Natural killer cell (primary cell): ENCODE results near the gene CSAD. TPM values are rescaled to one million over a fixed set of nuclear protein-coding genes. Genes with fewer than 3 reads are reported as not detected.
"Not testable (repeated sequence)": the region's sequence is repeated elsewhere in the genome, so short reads cannot be mapped to it uniquely, and the experiment has no call there.

Experiments
- ATAC-seq, 3 donors: fragments of 150-1000 bp in 2 of 3; fragments of 200-7000 bp in 1 of 3; cut with Tn5 transposase; 1 replicate in 1 of 3; 2 replicates in 2 of 3; pipeline ENCODE4 v1.10.0; 2021; ENCODE audit warnings: mild to moderate bottlenecking in 2 of 3, moderate library complexity in 2 of 3
- DNase-seq, 2 donors: peaks; one replicate each; pipeline versions ENCODE4 v3.0.0 to v3.0.0-alpha.2; 2013 to 2021; ENCODE audit warnings: mixed read lengths in 1 of 2
- H3K27ac ChIP-seq: one replicate; pipeline ENCODE4 v1.5.1; 2013; ENCODE audit warnings: mild to moderate bottlenecking, low read length
- H3K27me3 ChIP-seq: one replicate; pipeline ENCODE4 v1.6.1; 2013; ENCODE audit warnings: low read length; ENCODE audit not compliant: control insufficient read depth, insufficient read depth
- H3K36me3 ChIP-seq: one replicate; pipeline ENCODE4 v1.6.1; 2013; ENCODE audit warnings: low read length; ENCODE audit not compliant: control insufficient read depth, insufficient read depth
- H3K4me1 ChIP-seq: one replicate; pipeline ENCODE4 v1.6.1; 2013; ENCODE audit warnings: low read length; ENCODE audit not compliant: control insufficient read depth, insufficient read depth
- H3K4me3 ChIP-seq: one replicate; pipeline ENCODE4 v1.5.1; 2013; ENCODE audit warnings: low read length
- H3K9me3 ChIP-seq: one replicate; pipeline ENCODE4 v1.6.1; 2013; ENCODE audit warnings: low read length; ENCODE audit not compliant: control insufficient read depth, insufficient read depth
- H3K27ac Mint-ChIP-seq, 2 donors: one replicate each; pipeline ENCODE4 v1.8.0; 2022; ENCODE audit warnings: mild to moderate bottlenecking in 2 of 2, mixed read lengths in 2 of 2, moderate library complexity in 1 of 2
- H3K27me3 Mint-ChIP-seq, 2 donors: one replicate each; pipeline ENCODE4 v1.8.0; 2022; ENCODE audit warnings: low read depth in 2 of 2, mixed read lengths in 2 of 2
- H3K36me3 Mint-ChIP-seq: one replicate; pipeline ENCODE4 v1.8.0; 2022; ENCODE audit warnings: mixed read lengths
- H3K4me1 Mint-ChIP-seq, 2 donors: one replicate each; pipeline ENCODE4 v1.8.0; 2022; ENCODE audit warnings: mixed read lengths in 2 of 2
- H3K4me3 Mint-ChIP-seq: one replicate; pipeline ENCODE4 v1.8.0; 2022; ENCODE audit warnings: mild to moderate bottlenecking, moderate library complexity, mixed read lengths
- H3K9me3 Mint-ChIP-seq, 2 donors: one replicate each; pipeline ENCODE4 v1.8.0; 2022; ENCODE audit warnings: mixed read lengths in 2 of 2
- CTCF ChIP-seq: fragments of 200-600 bp; IDR thresholded peaks from one replicate; pipeline ENCODE4 v1.8.0; 2022; ENCODE audit warnings: antibody characterized with exemption
- WGBS: methylation state at CpG from one replicate; pipeline ENCODE4 v1.1.7; 2013; ENCODE audit warnings: missing lambda C conversion rate; ENCODE audit not compliant: insufficient coverage; 5-methylcytosine and 5-hydroxymethylcytosine counted together
- intact Hi-C: fragments of 100-400 bp; cut with micrococcal nuclease; formaldehyde crosslinking; loops from one replicate; pipeline ENCODE4 v1.14.2; 2022
- total RNA-seq, 4 donors: library from RNA; stranded (reverse); fragments of 120-200 nt in 1 of 4; gene quantifications; one replicate each; pipeline versions ENCODE4 v1.2.3 to v1.2.4, GENCODE V29; 2013 to 2022

The CSAD gene
- total RNA-seq, 3 donors from 2014 or later (not counting 1 experiment from before 2014, with no cell fraction given), result 50.8 to 54.4 (median 53.0) TPM

DNA sequence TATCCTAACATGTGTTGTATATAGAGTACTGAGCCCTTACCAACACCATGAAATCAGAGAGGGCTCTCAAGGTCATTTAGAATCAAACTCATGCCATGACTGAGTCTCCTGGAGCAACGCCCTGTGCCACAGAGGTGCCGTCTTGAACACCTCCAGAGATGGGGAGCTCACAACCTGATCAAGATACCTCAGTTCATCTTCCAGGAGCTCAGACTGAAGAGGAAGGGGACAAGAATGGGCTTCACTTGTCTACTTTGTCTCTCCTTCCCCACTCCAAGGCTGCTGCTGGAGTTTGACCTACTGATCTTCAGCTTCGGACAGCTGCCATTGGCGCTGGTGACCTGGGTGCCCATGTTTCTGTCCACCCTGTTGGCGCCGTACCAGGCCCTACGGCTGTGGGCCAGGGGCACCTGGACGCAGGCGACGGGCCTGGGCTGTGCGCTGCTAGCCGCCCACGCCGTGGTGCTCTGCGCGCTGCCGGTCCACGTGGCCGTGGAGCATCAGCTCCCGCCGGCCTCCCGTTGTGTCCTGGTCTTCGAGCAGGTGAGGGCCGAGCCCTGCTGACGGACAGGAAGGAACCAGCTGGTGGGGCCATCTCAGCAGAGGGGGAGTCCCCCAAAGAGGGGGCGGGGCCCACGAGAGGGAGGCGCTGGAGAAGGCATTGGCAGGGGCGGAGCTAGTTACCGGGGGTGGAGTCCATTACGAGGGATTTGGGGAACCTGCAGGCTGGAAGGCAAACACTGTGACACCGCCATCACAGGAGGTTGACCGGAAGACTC lies 65.4 kb downstream of the CSAD start:
- Mint-ChIP-seq H3K27me3 (peaks cover 0 to 7% of the 10 kb centered on the region in 2 donors), H3K9me3 (no peaks in the 10 kb centered on the region), H3K36me3 (no peaks in the 10 kb centered on the region), H3K4me3 (no peak overlapping the region), H3K4me1 (no peaks in the 10 kb centered on the region), H3K27ac (no peak overlapping the region)
- ATAC-seq, result no peak
- Histone ChIP-seq H3K4me3 (no peak overlapping the region), H3K4me1 (no peaks in the 10 kb centered on the region), H3K36me3 (no peaks in the 10 kb centered on the region), H3K27ac (no peak overlapping the region), H3K9me3 (no peaks in the 10 kb centered on the region), H3K27me3 (no peaks in the 10 kb centered on the region)
- no peak for DNase-seq
- no peak for TF ChIP-seq CTCF
- 92% methylated on average over 33 of the region's 33 CpGs for WGBS
- intact Hi-C loops, result no loop called here

DNA sequence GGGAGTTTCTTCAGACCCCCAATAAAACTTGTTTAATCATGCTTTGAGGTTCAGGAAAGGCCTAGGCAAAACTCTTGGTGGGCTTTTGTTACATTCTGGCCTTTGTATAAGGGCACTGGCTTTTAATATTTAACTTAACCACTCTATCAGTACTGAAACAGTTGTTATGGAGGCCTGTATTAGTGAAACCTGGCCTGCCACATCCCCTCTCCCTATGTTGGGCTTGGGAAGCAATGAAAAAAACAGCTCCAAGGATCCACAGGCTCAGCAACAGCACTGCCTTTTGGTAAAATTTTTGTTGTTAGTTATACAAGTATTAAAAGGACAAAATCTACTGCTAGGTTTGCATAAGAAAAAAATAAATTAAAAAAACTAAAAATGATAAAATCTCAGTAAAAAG lies 66.8 kb downstream of the CSAD start:
- Mint-ChIP-seq H3K27me3 (peaks cover 0 to 7% of the 10 kb centered on the region in 2 donors), H3K4me1 (no peaks in the 10 kb centered on the region), H3K9me3 (no peaks in the 10 kb centered on the region), H3K36me3 (no peaks in the 10 kb centered on the region), H3K27ac (no peak overlapping the region), H3K4me3 (no peak overlapping the region)
- no peak for DNase-seq
- Histone ChIP-seq H3K4me3 (no peak overlapping the region), H3K27me3 (no peaks in the 10 kb centered on the region), H3K27ac (no peak overlapping the region), H3K9me3 (no peaks in the 10 kb centered on the region), H3K4me1 (no peaks in the 10 kb centered on the region), H3K36me3 (no peaks in the 10 kb centered on the region)
- intact Hi-C loops, result no loop called here
- no peak for TF ChIP-seq CTCF
- no peak for ATAC-seq

DNA sequence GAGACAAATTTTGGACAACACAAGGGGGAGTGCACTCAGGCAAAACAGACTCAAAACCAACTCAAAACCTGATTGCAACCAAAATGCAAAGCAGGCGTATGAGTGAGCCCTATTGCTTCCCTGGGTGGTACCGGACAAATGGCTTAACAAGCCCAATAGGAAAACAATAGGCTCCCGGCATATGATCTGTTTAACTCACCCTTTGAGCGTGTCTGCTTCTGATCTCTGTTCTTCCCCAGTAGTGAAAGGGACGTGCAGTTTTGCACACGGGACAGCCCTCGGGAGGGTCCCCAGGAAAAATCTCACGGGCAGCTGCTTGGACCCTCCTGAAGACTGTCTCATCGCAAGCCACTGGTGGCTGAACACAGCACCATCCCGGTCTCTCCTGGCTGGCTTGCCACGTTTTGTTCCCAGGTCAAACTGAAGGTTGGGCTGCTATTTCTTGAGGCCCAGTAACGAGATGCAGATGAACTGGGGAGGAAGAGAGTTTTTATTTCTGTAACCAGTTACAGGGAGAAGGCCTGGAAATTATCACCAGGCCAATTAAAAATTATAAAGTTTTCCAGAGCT lies 67.5 kb downstream of the CSAD start:
- Histone ChIP-seq H3K27ac (no peak overlapping the region), H3K4me1 (no peaks in the 10 kb centered on the region), H3K4me3 (no peak overlapping the region), H3K27me3 (no peaks in the 10 kb centered on the region), H3K9me3 (no peaks in the 10 kb centered on the region), H3K36me3 (no peaks in the 10 kb centered on the region)
- 94% methylated on average over 12 of the region's 12 CpGs for WGBS
- peaks cover 0 to 7% of the 10 kb centered on the region in 2 donors for H3K27me3 Mint-ChIP-seq
- no peak for TF ChIP-seq CTCF
- intact Hi-C loops, result no loop called here
- ATAC-seq (no peak), DNase-seq (no peak)
- no peak overlapping the region for H3K27ac Mint-ChIP-seq
- no peaks in the 10 kb centered on the region for H3K9me3 Mint-ChIP-seq
- H3K36me3 Mint-ChIP-seq, result no peaks in the 10 kb centered on the region
- H3K4me1 Mint-ChIP-seq, result no peaks in the 10 kb centered on the region
- H3K4me3 Mint-ChIP-seq, result no peak overlapping the region

GRCh38 chr12:53112431-53112830 lies 68.3 kb downstream of the CSAD start:
- H3K27me3 ChIP-seq, H3K27ac Mint-ChIP-seq, ATAC-seq, intact Hi-C loops, H3K4me3 ChIP-seq, H3K4me1 ChIP-seq, H3K36me3 Mint-ChIP-seq, H3K27me3 Mint-ChIP-seq, H3K9me3 ChIP-seq, H3K36me3 ChIP-seq, H3K9me3 Mint-ChIP-seq, DNase-seq, H3K4me1 Mint-ChIP-seq, H3K27ac ChIP-seq, H3K4me3 Mint-ChIP-seq: not testable (repeated sequence)
- WGBS, result 79% methylated on average over 7 of the region's 7 CpGs

Other genes starting within 250 kb of the CSAD start
- gene KRT18, start 231.8 kb downstream of the CSAD start, total RNA-seq, result 1 to 10 TPM in 1 of 3 donors, under 1 TPM in 1, not detected in 1; 0.24 to 2.5 TPM
- gene EIF4B, start 174.5 kb downstream of the CSAD start, total RNA-seq, result 100 to 1,000 TPM; 505 to 537 (median 518) TPM
- gene TNS2, start 130.9 kb downstream of the CSAD start, total RNA-seq, result 1 to 10 TPM in 2 of 3 donors, under 1 TPM in 1; 0.95 to 1.8 (median 1.0) TPM
- 10 to 100 TPM; 32.6 to 48.0 (median 42.6) TPM for gene SPRYD3, start 101.5 kb downstream of the CSAD start, total RNA-seq
- under 1 TPM in 1 of 3 donors, not detected in 2; 0.61 TPM for gene IGFBP6, start 83.3 kb downstream of the CSAD start, total RNA-seq
- not detected for gene SOAT2, start 77.4 kb downstream of the CSAD start, total RNA-seq
- 10 to 100 TPM; 37.1 to 65.9 (median 45.3) TPM for gene ZNF740, start 203 bp downstream of the CSAD start, total RNA-seq
- 100 to 1,000 TPM; 329 to 441 (median 439) TPM for gene ITGB7, start 26.3 kb upstream of the CSAD start, total RNA-seq
- 10 to 100 TPM; 24.0 to 30.6 (median 27.5) TPM for gene RARG, start 51.3 kb upstream of the CSAD start, total RNA-seq
- 1 to 10 TPM; 1.9 to 5.8 (median 3.1) TPM for gene ESPL1, start 87.4 kb upstream of the CSAD start, total RNA-seq
- 100 to 1,000 TPM; 365 to 450 (median 439) TPM for gene PFDN5, start 114.6 kb upstream of the CSAD start, total RNA-seq
- 10 to 100 TPM; 22.8 to 30.6 (median 28.1) TPM for gene MYG1, start 118.8 kb upstream of the CSAD start, total RNA-seq
- gene AAAS, start 140.7 kb upstream of the CSAD start, total RNA-seq, result 10 to 100 TPM; 34.3 to 50.4 (median 45.0) TPM
- gene SP7, start 155.4 kb upstream of the CSAD start, total RNA-seq, result under 1 TPM in 1 of 3 donors, not detected in 2; 0.07 TPM
- gene SP1, start 199.3 kb upstream of the CSAD start, total RNA-seq, result 10 to 100 TPM; 84.6 to 96.3 (median 88.5) TPM
- gene AMHR2, start 242.9 kb upstream of the CSAD start, total RNA-seq, result not detected